Limb (tissue), 2 donors: ENCODE measurements around the gene LMO1.

ENCODE experiments used
- DNase-seq, 2 donors: peaks; one replicate each; pipeline ENCODE4 v3.0.0-alpha.2; 2016; ENCODE audit errors: extremely low spot score in 2 of 2

The LMO1 gene

DNA sequence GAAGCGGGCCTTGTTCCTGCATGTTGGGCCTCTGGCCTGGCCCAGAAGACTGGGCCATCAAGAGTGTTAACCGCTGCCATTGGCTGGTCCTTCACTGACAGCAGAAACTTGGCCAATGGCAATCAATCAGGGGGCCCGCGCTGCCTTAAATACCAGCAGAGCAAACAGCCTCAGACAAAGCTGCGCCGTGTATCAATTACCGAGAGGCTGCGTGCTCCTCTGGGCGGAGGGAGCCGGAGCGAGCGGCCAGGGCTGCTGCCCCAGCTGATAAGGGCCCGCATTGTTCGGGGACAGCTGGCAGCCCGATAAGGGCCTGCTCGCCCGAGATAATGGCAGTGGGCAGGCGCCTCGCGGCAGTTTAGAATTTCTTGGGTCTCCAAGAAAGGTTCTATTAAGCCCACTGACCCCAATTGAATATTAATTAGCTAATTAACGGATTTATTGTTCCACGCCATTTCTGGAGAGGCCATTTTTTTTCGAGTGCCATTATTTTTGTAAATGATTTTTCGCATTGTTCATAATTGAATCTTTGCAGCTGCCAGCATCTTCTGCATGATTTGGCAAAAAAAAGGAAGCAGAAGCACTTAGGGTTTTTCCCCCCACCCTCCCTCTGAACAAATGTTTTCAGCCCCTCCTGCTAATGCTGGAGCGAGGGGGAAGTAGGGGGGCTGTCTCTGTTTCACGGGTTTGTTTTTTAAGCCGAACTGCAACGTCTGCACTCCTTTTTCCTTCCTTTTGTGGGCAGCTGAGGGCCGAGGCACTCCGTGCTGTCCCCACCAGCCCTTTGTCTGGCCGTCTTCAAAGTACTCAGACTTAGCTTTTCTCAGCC is 57.2 kb downstream of the LMO1 start:
- DNase-seq, result peak; percentile 45 to 78

DNA sequence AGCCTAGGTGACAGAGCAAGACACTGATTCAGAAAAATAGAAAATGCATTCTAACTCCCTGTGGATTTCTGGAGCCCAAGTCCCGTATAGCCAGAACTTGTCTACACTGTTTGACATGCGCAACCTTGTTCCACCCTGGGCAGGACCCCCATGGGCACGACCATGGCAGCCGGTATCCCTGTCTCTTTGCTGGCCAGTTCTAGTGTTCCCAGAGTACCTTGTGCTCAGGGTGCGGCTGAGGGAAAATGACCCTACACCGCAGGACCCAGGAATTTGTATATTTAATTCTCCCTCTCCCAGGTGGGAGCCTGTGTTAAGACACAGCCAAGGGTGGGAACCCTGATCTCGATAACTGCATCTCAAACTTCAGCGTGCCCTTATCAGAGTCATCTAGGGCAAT is 58.1 kb downstream of the LMO1 start:
- no peak for DNase-seq

DNA sequence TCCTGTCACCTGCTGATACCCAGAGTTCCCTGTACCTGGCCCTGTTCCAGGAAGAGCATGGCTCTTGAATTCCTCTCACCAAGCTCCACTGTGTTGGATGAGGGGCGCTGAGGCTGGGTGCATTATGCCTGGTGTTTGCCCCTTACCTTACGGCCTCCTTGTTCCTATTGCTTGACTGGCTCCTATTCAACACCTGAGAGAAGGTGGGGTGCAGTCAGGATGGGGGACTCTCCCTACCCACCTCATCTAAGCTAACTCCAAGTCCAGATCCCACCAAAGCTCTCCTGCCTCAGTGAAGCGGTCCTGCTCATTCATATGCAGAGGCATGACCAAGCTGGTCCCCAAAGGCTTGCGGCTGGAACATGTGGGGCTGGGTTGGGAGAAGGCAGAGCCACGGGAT is 59.1 kb downstream of the LMO1 start:
- DNase-seq, result no peak

DNA sequence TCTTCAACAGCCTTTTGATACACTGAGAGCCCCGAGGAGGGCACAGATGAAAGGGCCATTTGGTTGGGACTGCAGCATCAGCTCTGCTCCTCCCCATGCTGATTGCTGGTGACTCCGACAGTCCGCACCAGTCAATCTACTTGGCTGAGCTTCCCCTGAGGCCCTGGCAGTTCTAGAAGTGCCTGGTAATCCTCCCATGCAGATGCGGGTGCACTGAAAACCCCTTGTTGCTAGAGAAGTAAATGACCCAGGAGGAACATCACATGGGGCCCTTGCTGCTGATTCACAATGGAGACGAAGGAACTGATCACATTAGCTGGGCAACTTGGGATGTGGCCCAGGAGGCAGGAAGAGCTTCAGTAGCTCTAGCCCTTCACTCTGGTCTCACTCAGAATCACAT is 59.7 kb downstream of the LMO1 start:
- DNase-seq, result no peak

DNA sequence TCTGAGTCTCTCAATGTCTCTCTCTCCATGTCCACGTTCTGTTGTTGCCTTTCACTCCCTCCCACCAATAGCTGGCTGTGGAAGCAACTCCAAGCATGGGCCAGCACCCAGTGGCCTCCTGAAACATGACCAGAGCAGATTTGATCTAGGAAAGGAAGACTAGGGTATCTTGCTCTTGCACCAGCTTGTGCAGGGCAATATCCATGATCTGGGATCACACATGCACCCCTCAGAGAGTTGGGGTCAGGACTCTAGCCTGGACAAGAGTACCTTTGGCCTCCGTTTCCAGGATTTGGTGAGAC is 60.3 kb downstream of the LMO1 start:
- no peak for DNase-seq

DNA sequence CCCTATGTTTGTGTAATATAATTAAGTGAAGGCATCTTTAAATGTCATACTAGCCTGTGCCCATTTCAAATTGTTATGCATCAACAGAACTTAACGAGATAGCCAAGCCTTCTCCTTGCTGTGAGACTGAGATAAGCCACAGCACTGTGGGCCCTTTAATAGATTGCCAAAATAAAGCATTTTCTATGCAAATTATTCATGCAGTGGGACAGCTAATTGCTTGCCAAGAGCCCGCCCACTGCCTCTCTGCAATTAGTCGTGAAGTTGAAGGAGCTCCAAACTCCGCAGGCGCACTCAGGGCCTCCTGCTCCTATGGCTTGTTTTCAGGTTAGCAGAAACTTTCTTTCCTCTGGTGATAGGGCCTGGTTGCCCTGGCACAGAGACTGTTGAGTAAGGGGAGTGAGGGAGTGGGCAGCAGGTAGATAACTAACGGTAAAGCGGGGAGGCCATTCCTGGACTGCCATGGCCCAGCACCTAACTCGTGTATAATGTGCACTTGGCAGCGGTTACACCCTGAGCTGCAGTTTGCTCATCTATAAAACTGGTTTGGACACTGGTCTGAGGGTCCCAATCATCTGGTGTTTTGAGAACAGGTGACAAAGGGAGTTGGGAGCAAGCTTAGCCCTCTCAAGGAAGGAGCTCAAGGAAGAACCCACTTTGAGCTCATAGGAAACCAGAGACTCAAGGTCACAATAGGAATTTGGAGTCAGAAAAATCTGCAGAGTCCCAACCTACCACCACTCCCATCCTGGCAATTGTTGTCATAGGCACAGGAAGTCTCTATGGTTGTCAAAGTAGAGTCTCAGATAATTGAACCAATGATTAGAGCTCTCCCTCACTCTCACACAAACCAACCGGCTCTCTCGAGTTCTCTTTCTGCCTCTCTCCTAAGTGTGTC is 60.9 kb downstream of the LMO1 start:
- no peak for DNase-seq

DNA sequence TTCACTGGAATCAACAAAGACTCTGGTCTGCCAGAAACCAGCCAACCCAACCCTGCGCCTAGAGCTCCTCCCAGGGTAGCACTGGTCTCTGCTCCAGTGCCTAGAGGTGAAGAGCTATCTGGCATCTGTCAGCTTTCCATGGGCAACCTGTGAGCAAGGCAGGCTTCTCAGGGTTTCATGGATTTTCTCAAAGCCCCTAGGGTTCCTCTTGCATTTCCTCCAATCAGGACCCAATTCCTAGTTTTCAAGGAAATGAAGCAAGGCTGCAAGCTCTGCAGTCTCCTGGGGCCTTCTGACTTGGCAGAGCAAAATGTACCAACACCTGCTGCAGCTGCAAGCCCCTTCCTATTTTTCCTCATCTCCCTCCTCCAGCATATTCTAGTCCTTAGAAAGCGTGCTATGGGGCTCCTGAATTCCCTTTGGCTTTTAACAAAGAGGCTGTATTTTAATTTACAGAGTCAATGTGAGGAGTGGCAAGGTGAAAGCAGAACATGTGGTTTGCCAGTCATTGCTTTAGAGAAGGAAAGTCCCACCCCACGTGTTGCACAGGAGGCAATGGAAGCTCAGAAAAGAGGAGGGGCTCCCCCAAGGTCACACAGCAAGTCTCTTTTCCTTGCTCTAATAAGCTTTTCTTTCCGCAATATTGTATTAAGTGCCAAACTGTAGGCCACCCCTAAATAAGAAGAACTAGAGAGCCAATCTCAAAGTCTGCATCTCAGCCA is 61.9 kb downstream of the LMO1 start:
- DNase-seq, result no peak

DNA sequence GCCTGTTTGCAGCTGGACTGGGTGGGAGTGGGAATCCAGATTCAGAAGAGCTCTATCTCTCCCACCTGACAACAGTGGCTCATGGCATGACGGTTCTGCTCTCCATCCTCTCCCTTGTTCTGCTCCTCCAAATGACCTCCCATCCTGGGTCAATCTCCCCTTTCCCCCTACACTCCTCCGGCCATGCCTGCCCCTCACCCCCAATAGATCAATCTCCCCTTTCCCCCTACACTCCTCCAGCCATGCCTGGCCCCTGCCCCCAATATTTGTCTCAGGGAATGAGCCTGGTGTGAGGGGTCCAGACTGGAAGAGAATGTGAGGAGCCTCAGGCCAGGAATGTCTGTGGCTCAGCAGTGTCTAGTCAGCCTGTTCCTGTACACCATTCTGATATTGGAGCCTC is 64.0 kb downstream of the LMO1 start:
- DNase-seq, result no peak

DNA sequence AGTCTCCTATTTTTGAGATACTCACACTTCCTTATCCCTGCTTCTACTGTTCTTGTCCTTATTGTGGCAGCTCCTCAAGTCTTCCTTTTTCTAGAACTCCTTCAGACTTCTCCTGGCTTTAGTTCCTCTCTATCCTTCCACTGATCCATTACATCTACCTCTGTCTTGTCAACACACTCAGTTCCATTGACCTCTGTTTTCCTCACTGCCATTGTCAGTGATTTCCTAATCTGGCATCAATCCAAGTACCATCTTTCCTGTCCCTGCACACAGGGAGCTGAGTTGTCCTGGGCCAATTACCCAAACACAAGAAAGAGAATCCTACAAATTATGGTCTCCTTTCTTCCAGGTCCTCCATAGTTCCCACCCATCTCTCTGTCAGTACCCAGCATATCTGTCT is 66.9 kb downstream of the LMO1 start:
- DNase-seq, result no peak

DNA sequence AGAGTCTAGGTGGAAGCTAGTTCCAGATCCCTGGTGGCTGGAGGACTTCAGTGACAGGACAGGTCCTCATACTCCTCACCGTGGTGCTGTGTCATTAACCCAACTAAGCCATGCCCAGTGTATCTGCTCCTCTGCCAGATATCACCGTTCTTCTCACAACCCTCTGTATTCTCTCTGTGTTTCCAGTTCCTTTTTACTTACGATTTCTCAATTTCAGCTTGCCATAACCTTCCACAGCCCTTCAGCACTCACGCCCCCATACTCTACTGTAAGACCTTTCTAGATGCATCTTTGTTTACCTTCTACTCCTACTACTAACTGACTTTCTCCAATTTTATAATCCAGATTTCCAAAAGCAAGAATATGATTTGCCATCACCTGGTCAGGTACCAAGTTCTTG is 68.7 kb downstream of the LMO1 start:
- no peak for DNase-seq

DNA sequence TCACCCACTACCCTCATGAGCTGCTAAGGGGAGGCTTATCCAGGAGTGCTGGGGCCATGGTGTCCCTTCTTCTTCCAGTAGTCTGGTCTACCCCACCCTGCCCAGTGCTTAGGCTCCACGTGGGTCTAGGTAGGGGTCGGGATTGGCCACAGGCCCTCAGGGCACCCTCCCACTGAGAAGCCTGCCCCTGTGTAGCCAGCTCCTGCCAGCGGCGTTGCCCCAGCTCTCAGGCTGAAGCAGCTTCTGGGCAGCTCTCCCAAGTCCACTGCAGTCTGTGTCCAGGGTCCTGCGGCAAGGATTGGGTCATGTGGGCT is 70.8 kb downstream of the LMO1 start:
- DNase-seq, result no peak

DNA sequence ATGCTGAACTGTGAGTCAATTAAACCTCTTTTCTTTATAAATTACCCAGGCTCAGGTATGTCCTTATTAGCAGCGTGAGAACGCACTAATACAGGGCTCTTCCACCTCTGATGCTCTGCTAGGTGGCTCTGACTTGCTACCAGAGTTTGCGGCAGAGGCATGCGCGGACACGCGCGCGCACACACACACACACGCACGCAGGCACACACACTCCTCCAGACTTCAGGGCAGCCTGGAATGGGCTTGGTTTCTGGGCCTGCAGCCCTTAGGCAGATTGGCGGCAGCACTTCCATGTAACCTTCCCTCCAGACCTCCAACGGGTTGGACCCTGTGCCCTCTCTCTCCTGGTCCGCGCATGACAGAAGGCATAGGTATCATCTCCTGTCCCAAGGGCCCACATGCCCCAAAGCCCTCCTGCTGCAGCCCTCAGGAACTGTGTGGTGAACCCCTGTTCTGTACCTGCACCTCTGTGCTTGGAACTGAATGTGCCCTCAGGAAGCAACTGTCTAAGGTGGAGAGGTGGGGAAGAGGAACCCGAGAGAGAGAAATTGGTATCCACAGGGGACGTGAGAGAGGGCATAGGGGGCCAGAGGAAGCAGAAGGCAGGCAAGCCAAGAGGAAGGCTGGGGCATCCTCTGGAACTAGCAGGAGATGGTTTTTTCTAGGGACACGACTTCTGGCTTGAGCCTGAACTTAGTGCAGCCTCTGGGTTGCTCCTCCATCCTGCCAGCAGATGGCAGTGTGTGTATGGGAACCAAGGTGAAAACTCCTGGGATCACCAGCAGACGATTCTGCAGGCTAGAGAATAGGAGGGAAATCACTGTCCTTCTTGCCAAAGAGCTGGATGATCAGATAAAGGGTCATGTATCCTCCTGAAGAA is 71.4 kb downstream of the LMO1 start:
- DNase-seq, result peak; percentile 60 to 79

DNA sequence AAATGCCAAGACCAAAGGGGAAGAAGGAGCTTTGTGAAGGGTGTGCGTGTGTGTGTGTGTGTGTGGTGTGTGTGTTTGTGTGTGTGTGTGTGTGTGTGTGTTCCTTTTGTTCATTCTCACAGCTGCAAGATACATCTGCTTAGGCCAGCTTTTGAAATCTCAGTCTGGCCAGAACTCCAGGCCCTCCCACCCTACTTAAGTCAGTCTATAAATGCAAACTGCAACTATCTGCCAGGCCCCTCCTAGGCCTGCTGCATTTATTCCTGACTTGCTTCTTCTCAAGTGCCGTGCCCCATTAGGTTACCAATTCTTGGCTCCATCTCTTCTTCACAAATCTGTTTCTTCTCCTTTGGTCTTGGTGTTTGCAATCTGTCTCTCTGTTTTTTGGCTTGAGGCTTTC is 73.2 kb downstream of the LMO1 start:
- no peak for DNase-seq

DNA sequence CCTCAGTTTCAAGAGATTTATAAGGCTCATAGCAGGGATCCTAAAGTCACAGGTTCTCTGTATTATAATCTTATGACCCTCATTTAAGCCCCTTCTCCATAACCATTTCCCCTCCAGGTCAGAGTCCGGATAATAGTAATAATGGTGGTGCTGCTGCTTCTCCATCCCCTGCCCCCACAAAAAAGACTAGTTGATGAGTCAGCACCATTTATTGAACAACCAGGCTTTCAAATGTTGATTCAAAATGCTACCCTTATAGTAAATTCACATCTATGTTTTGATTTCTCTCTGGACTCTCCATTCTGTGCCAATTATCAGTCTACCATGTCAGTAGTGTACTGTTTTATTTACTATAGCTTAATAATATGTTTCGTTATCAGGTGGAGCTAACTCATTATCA is 77.2 kb downstream of the LMO1 start:
- DNase-seq, result no peak

DNA sequence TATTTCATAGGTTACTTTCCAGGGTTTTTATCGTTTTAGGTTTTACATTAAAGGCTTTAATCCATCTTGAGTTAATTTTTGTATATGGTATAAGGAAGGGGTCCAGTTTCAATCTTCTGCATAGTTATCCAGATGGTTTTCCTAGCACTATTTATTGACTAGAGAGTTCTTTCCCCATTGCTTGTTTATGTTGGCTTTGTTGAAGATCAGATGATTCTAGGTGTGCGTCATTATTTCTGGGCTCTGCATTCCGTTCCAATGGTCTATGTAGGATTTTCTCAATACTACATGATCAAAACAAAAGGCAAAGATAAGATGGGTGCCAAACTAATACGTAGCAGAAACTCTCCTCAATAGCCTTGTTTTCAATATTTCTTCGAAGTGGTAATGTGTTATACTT is 80.6 kb downstream of the LMO1 start:
- no peak for DNase-seq

DNA sequence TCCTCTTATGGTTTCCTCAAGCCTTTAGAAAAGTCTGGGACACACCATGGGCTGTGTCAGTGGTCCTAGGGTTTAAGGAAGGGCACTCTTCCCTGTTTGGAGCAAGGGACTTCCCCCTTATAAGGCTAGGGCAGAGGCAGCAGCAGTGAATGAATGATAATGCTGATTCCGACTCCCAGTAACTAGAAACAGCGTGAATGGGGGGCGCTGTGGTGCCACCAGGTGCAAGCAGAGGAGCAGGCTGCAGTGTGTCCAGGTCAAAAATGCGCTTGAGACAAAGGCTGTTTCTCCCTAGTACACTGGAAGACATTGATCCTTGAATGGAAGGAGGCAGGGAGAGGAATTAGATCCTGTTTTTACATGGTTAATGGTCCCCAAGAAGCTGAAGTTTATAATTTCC is 83.2 kb downstream of the LMO1 start:
- no peak for DNase-seq

DNA sequence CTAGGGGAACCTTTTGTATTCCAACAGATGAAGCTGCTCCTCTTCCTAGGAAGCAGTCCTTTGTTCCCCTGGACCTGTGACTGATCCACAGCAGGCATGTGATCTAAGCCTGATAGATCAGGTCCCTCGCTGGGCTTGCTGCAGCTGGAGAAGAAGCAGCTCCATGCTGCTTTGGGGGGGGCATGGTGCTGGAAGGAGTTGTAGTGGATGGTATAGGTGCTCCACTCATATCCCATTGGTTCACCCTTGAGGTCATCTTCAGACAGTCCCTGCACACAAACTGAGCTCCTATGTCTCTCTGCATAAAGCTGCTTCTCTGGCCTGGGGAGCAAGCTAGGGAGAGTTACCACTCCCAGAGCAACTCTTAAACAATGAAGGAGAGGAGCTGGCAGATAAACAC is 85.4 kb downstream of the LMO1 start:
- DNase-seq, result no peak

DNA sequence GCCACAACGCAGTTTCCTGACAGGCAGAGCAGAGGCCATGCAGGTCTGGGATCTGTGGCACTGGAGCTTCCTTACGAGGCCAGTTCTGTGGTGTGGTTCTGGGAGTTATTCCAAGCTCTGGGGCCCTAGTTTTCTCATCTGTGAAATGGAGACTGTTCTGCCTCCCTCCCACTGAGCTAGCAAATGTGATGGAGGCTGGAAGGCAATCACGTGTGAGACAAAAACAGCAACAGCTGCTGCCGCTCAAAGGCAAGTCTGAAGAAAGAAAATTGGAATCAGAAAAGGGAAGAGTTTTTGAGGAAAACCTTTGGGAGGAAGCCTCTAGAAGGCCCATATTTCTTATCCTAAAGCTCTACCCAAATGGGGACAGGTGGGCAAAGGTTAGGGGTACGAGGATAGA is 86.5 kb downstream of the LMO1 start:
- DNase-seq, result no peak
